AG04449 (cell line): ENCODE measurements around the gene TMEM176A.

Source experiments
- CTCF ChIA-PET: fragments of 350-600 bp; formaldehyde crosslinking; extraction: SDS; loops from one replicate; lab custom pipeline; 2021; ENCODE audit warnings: antibody characterized with exemption; lab: Yijun Ruan, JAX
- POLR2A ChIA-PET: fragments of 400-600, 350-600 bp; formaldehyde crosslinking; extraction: SDS; loops from one replicate; lab custom pipeline; 2020; ENCODE audit warnings: antibody characterized with exemption, inconsistent platforms; lab: Yijun Ruan, JAX
- DNase-seq: peaks from one replicate; pipeline ENCODE4 v3.0.0-alpha.2; 2010; ENCODE audit warnings: low read depth, low spot score
- H3K4me3 ChIP-seq: 2 replicates; pipeline ENCODE4 v1.5.1; 2011; ENCODE audit warnings: low read depth, mild to moderate bottlenecking, control low read depth, low read length
- TF ChIP-seq, protein P1 (sequence below): IDR thresholded peaks from one replicate; pipeline ENCODE4 v1.5.1; 2011; ENCODE audit warnings: mild to moderate bottlenecking, moderate library complexity, low read length, control low read depth, inconsistent platforms; ENCODE audit not compliant: insufficient read depth; ENCODE audit errors: missing control alignments

The TMEM176A gene

DNA sequence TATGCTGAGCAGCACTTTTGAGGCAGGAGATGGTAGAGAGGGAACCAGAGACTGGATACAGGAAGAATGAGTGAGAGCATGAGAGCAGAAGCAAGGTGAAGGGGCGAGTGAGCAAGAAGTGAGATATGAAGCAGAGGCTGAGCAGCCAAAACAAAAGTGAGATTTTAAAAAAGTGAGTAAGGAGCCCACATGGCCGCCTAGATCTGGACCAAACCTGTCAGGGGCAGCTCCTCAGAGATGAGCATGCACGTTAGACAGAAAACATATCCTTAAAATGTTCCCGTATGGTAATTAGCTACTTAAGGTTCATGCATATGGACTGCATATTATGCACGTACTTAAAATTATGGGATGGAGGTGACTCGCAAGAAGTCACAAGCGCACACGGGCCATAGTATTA, 22.5 kb downstream of the TMEM176A start:
- H3K4me3 ChIP-seq, result no peak overlapping the region
- CTCF ChIA-PET, result no interaction called here
- POLR2A ChIA-PET, result no interaction called here

DNA sequence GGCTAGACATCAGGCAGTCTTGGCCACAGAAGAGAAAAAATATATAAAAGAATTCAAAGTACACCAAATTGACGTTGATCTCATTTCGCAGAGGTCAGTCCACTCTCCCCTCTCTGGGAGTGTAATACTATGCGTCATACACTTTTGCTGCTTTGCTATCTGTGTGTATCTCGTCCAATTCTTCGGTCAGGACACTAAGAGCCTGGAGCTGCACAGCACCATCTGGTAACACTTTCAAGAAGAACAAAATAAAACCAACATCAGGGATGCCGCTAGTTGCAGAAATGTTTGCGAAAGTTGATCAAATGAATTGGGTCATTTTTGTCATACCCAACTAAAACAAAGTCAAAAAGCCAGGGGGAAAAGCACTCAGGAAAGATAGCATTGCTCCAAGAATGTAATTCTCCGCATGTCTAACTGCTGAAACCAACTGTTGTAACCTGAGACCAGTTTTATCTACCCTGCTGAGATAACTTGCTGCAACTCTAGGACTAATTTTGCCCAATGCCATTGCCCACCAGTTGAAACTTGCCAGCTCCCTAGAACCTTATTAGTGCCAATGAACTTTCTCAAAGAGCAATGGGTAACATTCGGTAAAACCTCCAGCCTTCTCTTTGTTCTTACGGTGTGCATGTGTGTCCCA, 23.0 kb downstream of the TMEM176A start:
- POLR2A ChIA-PET, result no interaction called here
- CTCF ChIA-PET, result no interaction called here
- TF ChIP-seq, protein P1, sequence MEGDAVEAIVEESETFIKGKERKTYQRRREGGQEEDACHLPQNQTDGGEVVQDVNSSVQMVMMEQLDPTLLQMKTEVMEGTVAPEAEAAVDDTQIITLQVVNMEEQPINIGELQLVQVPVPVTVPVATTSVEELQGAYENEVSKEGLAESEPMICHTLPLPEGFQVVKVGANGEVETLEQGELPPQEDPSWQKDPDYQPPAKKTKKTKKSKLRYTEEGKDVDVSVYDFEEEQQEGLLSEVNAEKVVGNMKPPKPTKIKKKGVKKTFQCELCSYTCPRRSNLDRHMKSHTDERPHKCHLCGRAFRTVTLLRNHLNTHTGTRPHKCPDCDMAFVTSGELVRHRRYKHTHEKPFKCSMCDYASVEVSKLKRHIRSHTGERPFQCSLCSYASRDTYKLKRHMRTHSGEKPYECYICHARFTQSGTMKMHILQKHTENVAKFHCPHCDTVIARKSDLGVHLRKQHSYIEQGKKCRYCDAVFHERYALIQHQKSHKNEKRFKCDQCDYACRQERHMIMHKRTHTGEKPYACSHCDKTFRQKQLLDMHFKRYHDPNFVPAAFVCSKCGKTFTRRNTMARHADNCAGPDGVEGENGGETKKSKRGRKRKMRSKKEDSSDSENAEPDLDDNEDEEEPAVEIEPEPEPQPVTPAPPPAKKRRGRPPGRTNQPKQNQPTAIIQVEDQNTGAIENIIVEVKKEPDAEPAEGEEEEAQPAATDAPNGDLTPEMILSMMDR, result no peak
- no peak overlapping the region for H3K4me3 ChIP-seq
- no peak for DNase-seq

More for the DNA sequence above, 22.5 kb downstream of the TMEM176A start:
- TF ChIP-seq, protein P1, result no peak
- no peak for DNase-seq

DNA sequence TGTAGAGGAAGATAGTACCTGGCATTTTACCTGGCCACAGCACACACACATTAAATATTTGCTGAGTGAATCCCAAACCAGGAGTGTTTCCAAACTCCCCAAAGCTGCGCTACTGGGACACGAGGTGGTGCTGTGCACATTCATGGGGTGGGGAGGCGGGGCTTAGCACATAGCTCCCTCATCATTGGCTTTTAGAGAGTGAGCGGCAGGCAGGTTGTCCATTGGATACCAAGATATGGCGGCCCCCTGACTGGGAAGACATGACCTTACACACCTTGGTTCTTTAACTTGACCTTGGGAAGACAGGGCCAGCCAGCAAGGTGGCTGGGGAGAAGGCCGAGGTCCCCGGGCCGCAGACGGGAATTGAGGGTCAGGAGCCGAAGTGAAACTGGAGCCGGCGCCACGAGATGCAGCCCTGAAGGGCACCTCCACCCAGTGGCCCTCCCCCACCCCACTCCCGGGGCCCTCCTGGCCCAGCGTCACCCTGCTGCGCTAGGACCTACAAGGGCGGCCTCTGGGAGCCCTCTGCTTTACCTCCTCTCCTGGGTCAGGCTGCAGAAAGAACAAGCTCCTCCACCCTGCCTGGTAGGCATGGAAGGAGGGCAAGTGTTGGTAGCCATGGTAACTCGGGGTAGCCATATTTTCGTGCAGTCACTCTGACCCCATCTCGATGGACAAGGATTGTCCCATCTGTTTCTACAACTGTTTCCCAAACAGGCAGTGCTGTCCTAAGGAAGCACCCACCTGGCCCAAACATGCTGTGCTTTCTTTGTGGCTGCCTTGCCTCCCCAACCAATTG, 24.0 kb downstream of the TMEM176A start:
- CTCF ChIA-PET, result no interaction called here
- TF ChIP-seq, protein P1, result no peak
- POLR2A ChIA-PET, result no interaction called here
- no peak overlapping the region for H3K4me3 ChIP-seq
- DNase-seq, result no peak

DNA sequence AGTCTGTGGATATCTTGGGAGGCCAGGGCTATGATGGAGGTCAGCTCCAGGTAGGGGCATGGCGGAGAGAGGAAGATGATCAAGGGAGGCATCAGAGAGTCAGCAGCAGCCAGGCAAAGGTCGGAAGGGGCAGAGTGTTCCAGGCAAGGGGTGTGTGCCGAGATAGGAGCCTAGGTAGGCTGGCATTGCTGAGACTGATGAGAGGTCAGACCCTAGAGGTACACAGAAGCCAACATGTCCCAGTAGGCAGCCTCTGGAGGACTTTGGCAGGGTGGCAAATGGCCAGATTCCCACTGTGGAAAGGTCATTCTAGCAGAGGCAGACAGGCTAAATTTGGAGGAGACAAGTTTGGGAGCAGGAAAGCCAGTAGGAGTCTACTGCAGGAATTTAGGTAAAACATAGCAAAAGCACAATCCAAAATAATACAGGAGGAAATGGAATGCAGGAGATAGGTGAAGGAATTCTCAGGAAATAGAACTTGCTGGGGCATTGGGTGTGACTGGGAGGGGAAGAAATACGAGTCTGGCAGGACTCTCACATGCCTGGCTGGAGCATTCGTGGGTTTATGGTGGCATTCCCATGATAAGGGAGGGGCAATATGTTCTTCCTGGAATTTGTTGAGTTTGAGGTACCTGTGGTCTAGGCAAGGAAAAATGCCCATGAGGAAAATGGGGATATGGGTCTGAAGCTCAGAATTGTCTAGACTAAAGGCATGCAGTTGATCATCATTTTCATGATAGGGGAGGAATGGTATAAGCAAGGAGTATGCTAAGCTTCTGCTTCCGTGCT, 25.7 kb downstream of the TMEM176A start:
- POLR2A ChIA-PET, result no interaction called here
- no peak overlapping the region for H3K4me3 ChIP-seq
- TF ChIP-seq, protein P1, result no peak
- CTCF ChIA-PET, result no interaction called here
- DNase-seq, result no peak

DNA sequence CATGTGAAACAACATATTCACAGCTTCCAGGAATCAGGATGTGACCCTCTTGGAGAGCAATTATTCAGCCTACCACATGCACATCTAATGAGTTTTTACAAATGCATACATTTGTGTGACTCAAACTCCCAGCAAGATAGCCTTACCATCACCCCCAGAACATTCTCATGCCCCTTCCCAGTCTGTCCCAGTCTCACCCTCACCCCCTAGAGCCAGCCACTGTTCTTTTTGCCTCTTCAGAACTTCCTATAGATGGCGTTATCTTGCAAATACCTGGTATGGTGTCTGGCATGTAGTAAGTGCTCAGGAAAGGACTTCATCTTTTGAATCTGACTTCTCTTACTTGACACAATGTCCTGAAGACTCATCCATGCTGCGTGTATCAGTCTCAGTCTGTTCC, 27.8 kb downstream of the TMEM176A start:
- TF ChIP-seq, protein P1, result no peak
- no peak overlapping the region for H3K4me3 ChIP-seq
- DNase-seq, result no peak
- ChIA-PET POLR2A (no interaction called here), CTCF (no interaction called here)

DNA sequence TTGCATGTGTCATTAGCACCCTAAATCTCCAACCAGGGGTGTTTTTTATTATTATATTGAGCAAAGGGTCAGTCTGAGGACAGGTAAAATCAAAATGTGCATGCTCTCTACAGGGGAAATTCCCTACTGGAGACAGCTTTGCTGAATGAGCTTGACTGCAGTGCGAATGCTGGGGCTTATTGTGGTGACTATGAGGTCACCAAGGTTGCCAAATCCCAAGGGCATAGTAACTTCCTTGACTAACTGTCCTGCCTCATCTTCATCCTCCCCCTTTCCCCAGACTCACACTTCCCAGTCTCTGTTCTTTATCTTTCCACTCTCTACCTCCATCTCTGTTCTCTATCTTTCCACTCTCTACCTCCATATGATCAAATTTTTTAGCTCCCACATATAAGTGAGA, 28.9 kb downstream of the TMEM176A start:
- TF ChIP-seq, protein P1, result no peak
- DNase-seq, result no peak
- CTCF ChIA-PET, result no interaction called here

More for the DNA sequence above, 28.9 kb downstream of the TMEM176A start:
- POLR2A ChIA-PET, result no interaction called here
- no peak overlapping the region for H3K4me3 ChIP-seq
